HEK293 (cell line): ENCODE results near the gene KCNMA1.

Source experiments
- CTCF ChIA-PET: fragments of 350-600 bp; formaldehyde crosslinking; extraction: SDS; loops from one replicate; lab custom pipeline; 2021; ENCODE audit warnings: antibody characterized with exemption; lab: Yijun Ruan, JAX
- POLR2A ChIA-PET: fragments of 300-600 bp; formaldehyde crosslinking; extraction: SDS; loops from one replicate; lab custom pipeline; 2020; ENCODE audit warnings: antibody characterized with exemption, inconsistent platforms; lab: Yijun Ruan, JAX
- H3K27ac ChIP-seq: fragments of 200-500 bp; sonication (Bioruptor generic); 2 replicates; pipeline ENCODE4 v1.5.1; 2014; ENCODE audit warnings: low read depth, low read length, control low read depth, inconsistent platforms; ENCODE audit errors: extremely low read depth
- H3K36me3 ChIP-seq, 2 experiments: fragments of 200-500 bp in 1 of 2; sonication (Bioruptor generic) in 1 of 2; 1 replicate in 1 of 2; 2 replicates in 1 of 2; pipeline ENCODE4 v1.5.1; 2014 to 2017; ENCODE audit warnings: inconsistent platforms in 2 of 2, low read length in 2 of 2; ENCODE audit not compliant: control insufficient read depth in 2 of 2, insufficient read depth in 1 of 2
- H3K4me1 ChIP-seq: fragments of 200-500 bp; sonication (Bioruptor generic); 2 replicates; pipeline ENCODE4 v1.5.1; 2014; ENCODE audit warnings: mild to moderate bottlenecking, low read length, inconsistent platforms; ENCODE audit not compliant: control insufficient read depth, insufficient read depth
- H3K4me3 ChIP-seq: 2 replicates; pipeline ENCODE4 v1.5.1; 2011; ENCODE audit warnings: low read depth, mild to moderate bottlenecking, control low read depth, low read length, moderate library complexity
- H3K9me3 ChIP-seq: fragments of 200-500 bp; sonication (Bioruptor generic); 2 replicates; pipeline ENCODE4 v1.5.1; 2014; ENCODE audit warnings: low read depth, low read length, inconsistent platforms; ENCODE audit not compliant: control insufficient read depth, insufficient read depth
- AEBP2 ChIP-seq: fragments of 450-650 bp; formaldehyde crosslinking; IDR thresholded peaks from 2 replicates; pipeline ENCODE4 v1.5.1; 2016; ENCODE audit warnings: missing biosample characterization, missing genetic modification characterization, borderline replicate concordance
- GFI1B ChIP-seq: fragments of 450-650 bp; formaldehyde crosslinking; IDR thresholded peaks from 2 replicates; pipeline ENCODE4 v1.5.1; 2016; ENCODE audit warnings: missing biosample characterization, missing genetic modification characterization
- GLI4 ChIP-seq: fragments of 450-650 bp; formaldehyde crosslinking; IDR thresholded peaks from 2 replicates; pipeline ENCODE4 v1.5.1; 2016; ENCODE audit warnings: missing biosample characterization, missing genetic modification characterization
- GLIS1 ChIP-seq: fragments of 450-650 bp; formaldehyde crosslinking; IDR thresholded peaks from 2 replicates; pipeline ENCODE4 v1.5.1; 2016; ENCODE audit warnings: missing biosample characterization, missing genetic modification characterization
- REST ChIP-seq: fragments of 450-650 bp; formaldehyde crosslinking; IDR thresholded peaks from 2 replicates; pipeline ENCODE4 v1.5.1; 2016; ENCODE audit warnings: missing biosample characterization, missing genetic modification characterization
- TRIM28 ChIP-seq: IDR thresholded peaks from 2 replicates; pipeline ENCODE4 v1.6.1; 2011; ENCODE audit warnings: low read length, control low read depth, borderline replicate concordance
- ZEB2 ChIP-seq: fragments of 450-650 bp; formaldehyde crosslinking; IDR thresholded peaks from 2 replicates; pipeline ENCODE4 v1.5.1; 2016; ENCODE audit warnings: missing biosample characterization, missing genetic modification characterization
- ZFP41 ChIP-seq: fragments of 450-650 bp; formaldehyde crosslinking; IDR thresholded peaks from 2 replicates; pipeline ENCODE4 v1.5.1; 2016; ENCODE audit warnings: missing biosample characterization, missing genetic modification characterization, borderline replicate concordance
- ZIC2 ChIP-seq: fragments of 450-650 bp; formaldehyde crosslinking; IDR thresholded peaks from 2 replicates; pipeline ENCODE4 v1.5.1; 2016; ENCODE audit warnings: missing biosample characterization, missing genetic modification characterization
- ZNF211 ChIP-seq: fragments of 450-650 bp; formaldehyde crosslinking; IDR thresholded peaks from 2 replicates; pipeline ENCODE4 v1.5.1; 2016; ENCODE audit warnings: low read depth, missing biosample characterization, missing genetic modification characterization
- ZNF223 ChIP-seq: fragments of 450-650 bp; formaldehyde crosslinking; IDR thresholded peaks from 2 replicates; pipeline ENCODE4 v1.5.1; 2016; ENCODE audit warnings: missing biosample characterization, missing genetic modification characterization
- ZNF292 ChIP-seq: fragments of 450-650 bp; formaldehyde crosslinking; IDR thresholded peaks from 2 replicates; pipeline ENCODE4 v1.5.1; 2016; ENCODE audit warnings: low read depth, missing biosample characterization, missing genetic modification characterization, borderline replicate concordance
- ZNF426 ChIP-seq: fragments of 450-650 bp; formaldehyde crosslinking; IDR thresholded peaks from 2 replicates; pipeline ENCODE4 v1.5.1; 2017; ENCODE audit warnings: missing biosample characterization, missing genetic modification characterization, mild to moderate bottlenecking, inconsistent platforms, moderate library complexity
- ZNF449 ChIP-seq: fragments of 450-650 bp; formaldehyde crosslinking; IDR thresholded peaks from 2 replicates; pipeline ENCODE4 v1.5.1; 2017; ENCODE audit warnings: missing biosample characterization, mild to moderate bottlenecking, missing genetic modification characterization, moderate library complexity
- ZNF623 ChIP-seq: fragments of 450-650 bp; formaldehyde crosslinking; IDR thresholded peaks from 2 replicates; pipeline ENCODE4 v1.5.1; 2016; ENCODE audit warnings: missing biosample characterization, missing genetic modification characterization
- ZNF639 ChIP-seq: fragments of 450-650 bp; formaldehyde crosslinking; IDR thresholded peaks from 2 replicates; pipeline ENCODE4 v1.5.1; 2016; ENCODE audit warnings: missing biosample characterization, missing genetic modification characterization
- ZNF747 ChIP-seq: fragments of 450-650 bp; formaldehyde crosslinking; IDR thresholded peaks from 2 replicates; pipeline ENCODE4 v1.5.1; 2016; ENCODE audit warnings: missing biosample characterization, missing genetic modification characterization
- ZNF776 ChIP-seq: fragments of 450-650 bp; formaldehyde crosslinking; IDR thresholded peaks from 2 replicates; pipeline ENCODE4 v1.5.0; 2017; ENCODE audit warnings: missing biosample characterization, missing genetic modification characterization, borderline replicate concordance
- ZNF785 ChIP-seq: fragments of 450-650 bp; formaldehyde crosslinking; IDR thresholded peaks from 2 replicates; pipeline ENCODE4 v1.5.1; 2016; ENCODE audit warnings: missing biosample characterization, missing genetic modification characterization
- ZSCAN16 ChIP-seq: fragments of 450-650 bp; formaldehyde crosslinking; IDR thresholded peaks from 2 replicates; pipeline ENCODE4 v1.5.1; 2016; ENCODE audit warnings: missing biosample characterization, missing genetic modification characterization
- ZSCAN4 ChIP-seq: fragments of 450-650 bp; formaldehyde crosslinking; IDR thresholded peaks from 2 replicates; pipeline ENCODE4 v1.5.1; 2017; ENCODE audit warnings: missing biosample characterization, missing genetic modification characterization

Gene KCNMA1

GRCh38 chr10:77332256-77332655, 305.4 kb downstream of the KCNMA1 start:
- POLR2A ChIA-PET: no interaction called here
- H3K4me3 ChIP-seq: no peak overlapping the region
- no peaks in the 10 kb centered on the region for H3K9me3 ChIP-seq
- TF ChIP-seq ZIC2 (tag by site-specific recombination) (peak; percentile 89), ZNF785 (tag by site-specific recombination) (no peak), GLIS1 (tag by site-specific recombination) (peak; percentile 70)
- TF ChIP-seq, all 188 proteins: peak for 2
- no peak overlapping the region for H3K27ac ChIP-seq
- H3K36me3 ChIP-seq: no peaks in the 10 kb centered on the region
- CTCF ChIA-PET: interaction anchor here (0.6 kb wide), 2 partner anchors 35 to 580 kb away, joined by 5 to 6 read pairs; no protein-coding TSS in a partner anchor
- 0 out of 2 replicates have a peak, but pooled peaks cover 2% of the 10 kb centered on the region for H3K4me1 ChIP-seq

GRCh38 chr10:77328272-77328816, 309.3 kb downstream of the KCNMA1 start:
- peak; percentile 95 for TF ChIP-seq REST (tag by site-specific recombination)
- no peak for TF ChIP-seq GLIS1 (tag by site-specific recombination)
- H3K4me1 ChIP-seq: no peaks in the 10 kb centered on the region
- no peak overlapping the region for H3K4me3 ChIP-seq
- no peaks in the 10 kb centered on the region for H3K36me3 ChIP-seq
- POLR2A ChIA-PET: no interaction called here
- CTCF ChIA-PET: no interaction called here
- no peaks in the 10 kb centered on the region for H3K9me3 ChIP-seq
- no peak overlapping the region for H3K27ac ChIP-seq

- CTCF ChIA-PET: no interaction called here
- Histone ChIP-seq H3K36me3 (no peaks in the 10 kb centered on the region), H3K27ac (no peak overlapping the region), H3K4me3 (no peak overlapping the region), H3K4me1 (no peaks in the 10 kb centered on the region), H3K9me3 (no peaks in the 10 kb centered on the region)
- POLR2A ChIA-PET: no interaction called here
- TF ChIP-seq ZNF747 (tag by site-specific recombination) (no peak), ZNF449 (tag by site-specific recombination) (no peak), ZNF639 (no peak), ZEB2 (tag by site-specific recombination) (no peak), ZFP41 (tag by site-specific recombination) (no peak), ZNF426 (tag by site-specific recombination) (no peak), AEBP2 (tag by site-specific recombination) (no peak), ZNF292 (tag by site-specific recombination) (no peak), ZSCAN16 (tag by site-specific recombination) (no peak), GLI4 (no peak), ZNF211 (tag by site-specific recombination) (no peak), TRIM28 (no peak), ZNF776 (no peak), ZNF223 (tag by site-specific recombination) (no peak), GFI1B (no peak), ZSCAN4 (tag by site-specific recombination) (no peak), ZNF623 (tag by site-specific recombination) (no peak)
Measured at GRCh38 chr10:77325233-77325537, 312.4 kb downstream of the KCNMA1 start.
